Hindlimb muscle (tissue), 1 donor: ENCODE measurements around the gene SAMD13. TPM values are rescaled to one million over a fixed set of nuclear protein-coding genes. Genes with fewer than 3 reads are reported as not detected.

Experiments used
- DNase-seq: peaks from one replicate; pipeline ENCODE4 v3.0.0-alpha.2; 2013
- polyA plus RNA-seq: library from polyadenylated mRNA; unstranded; fragments of 120-200 nt; gene quantifications from one replicate; pipeline ENCODE4 v1.2.1, GENCODE V29; 2013; ENCODE audit not compliant: insufficient read length

SAMD13 gene
- polyA plus RNA-seq, 1 donor: 10.7 TPM

DNA sequence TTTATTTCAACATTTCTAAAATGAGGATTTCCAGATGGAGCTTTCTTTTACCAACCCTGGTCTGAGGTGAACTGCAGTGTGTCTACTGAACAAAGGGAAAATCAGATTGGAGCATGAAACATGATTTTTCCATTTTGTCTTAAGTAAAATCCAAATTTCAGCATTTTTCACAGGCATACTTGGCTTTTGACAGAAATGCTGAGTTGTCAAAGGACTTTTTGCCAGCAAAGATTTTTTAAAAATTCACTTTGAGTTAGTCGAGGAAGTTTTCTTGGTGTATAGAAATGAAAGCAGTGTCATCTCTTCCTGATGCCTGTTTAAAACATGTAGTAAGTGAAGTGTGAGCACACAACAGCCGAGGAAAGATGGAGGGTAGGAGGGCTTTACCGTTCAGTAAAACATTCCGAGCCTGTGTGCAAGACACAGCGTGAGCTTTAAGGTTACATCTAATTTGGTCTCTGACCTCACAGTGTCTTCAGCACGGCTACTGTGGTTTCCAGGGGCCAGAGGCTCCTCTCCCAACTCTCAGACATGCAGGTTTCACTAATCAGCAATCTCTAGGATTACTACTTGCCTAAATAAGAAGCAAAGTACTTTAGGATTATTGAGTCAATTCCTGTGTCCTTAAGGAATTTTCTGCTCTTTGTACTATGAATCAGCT lies 45.9 kb downstream of the SAMD13 start:
- peak; percentile 26 for DNase-seq

DNA sequence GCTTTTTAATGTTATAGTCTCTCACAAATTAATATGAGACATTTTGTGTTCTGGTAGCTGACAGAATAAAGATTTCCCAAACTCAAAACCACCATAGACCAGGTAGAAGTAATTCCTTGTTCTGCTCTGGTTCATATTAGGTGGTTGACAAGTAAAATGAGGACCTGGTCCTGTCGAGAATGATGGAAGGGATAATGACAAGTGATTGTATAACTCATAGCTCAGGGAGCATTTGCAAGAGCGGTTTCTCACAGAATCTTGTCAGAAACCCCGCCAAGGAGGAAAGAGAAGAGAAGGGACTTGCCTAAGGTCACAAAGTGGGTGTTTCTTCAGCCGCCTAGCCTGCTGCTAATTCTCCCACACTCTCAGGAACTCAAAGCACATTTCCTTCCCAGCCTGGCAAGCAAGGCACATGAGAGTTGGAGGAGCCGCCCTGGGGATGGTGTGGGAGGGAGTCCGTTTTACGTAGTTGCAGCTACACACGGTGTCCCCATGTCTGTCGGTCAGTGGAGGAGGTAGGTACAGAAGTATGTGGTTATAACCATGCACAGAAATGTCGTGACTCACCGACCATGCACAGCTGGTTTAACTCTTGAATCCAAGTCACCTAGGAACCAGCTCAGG lies 46.5 kb downstream of the SAMD13 start:
- DNase-seq: no peak

DNA sequence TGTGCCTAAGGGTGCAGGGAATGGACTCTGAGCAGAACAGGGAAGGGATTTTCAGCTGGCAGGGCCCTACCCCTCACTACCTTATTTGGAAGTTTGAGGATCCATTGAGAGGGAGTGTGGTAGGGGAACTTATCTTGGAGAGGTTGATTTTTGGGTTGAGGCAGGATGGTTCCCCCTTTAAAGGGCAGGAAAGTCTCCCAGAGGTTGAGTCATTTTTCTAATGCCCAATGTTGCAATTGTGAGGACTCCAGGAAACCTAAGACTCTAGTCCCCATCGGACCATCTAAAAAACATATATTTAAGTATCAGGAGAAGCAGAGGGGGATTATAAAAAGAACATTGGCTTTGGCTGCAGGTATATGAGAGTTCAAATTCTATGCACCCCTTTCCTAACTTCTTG lies 47.3 kb downstream of the SAMD13 start:
- no peak for DNase-seq

DNA sequence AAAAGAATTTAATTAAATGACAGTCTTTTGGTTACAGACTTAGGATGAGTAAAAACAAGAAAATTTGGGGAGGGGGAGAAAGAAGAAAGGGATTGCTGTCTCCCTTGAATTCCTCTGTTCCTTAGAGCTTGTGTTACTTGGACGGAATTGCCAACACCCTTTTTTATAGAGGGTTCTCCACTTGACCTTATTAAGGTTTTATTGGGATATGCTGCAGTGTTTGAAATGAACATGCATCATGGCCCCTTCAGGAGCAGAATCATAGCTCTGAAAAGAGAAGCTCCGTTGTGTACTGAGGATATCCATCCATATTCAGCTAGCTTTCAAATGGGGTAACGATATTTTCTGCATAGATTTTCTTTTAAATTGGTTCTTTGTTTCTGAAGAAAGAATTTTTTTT lies 48.6 kb downstream of the SAMD13 start:
- DNase-seq: no peak

DNA sequence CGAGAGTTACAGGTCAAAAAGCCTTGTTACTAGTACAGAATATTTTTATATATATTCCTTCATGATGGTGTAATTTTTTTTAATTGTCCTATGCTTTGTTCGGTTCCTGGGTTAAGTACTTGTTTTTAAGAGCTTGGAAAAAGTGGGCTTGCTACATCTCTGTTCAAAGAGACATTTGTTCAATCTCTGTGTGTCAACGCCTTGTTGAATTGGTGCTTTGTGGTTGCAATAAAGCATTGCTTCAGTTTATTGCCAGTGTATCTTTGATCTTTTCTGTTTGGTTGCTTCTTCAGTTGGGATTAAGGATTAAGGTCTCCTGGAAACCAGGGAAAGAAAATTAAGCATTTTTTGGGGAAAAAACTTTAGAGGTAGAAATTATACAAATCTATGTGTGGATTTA lies 49.0 kb downstream of the SAMD13 start:
- no peak for DNase-seq

DNA sequence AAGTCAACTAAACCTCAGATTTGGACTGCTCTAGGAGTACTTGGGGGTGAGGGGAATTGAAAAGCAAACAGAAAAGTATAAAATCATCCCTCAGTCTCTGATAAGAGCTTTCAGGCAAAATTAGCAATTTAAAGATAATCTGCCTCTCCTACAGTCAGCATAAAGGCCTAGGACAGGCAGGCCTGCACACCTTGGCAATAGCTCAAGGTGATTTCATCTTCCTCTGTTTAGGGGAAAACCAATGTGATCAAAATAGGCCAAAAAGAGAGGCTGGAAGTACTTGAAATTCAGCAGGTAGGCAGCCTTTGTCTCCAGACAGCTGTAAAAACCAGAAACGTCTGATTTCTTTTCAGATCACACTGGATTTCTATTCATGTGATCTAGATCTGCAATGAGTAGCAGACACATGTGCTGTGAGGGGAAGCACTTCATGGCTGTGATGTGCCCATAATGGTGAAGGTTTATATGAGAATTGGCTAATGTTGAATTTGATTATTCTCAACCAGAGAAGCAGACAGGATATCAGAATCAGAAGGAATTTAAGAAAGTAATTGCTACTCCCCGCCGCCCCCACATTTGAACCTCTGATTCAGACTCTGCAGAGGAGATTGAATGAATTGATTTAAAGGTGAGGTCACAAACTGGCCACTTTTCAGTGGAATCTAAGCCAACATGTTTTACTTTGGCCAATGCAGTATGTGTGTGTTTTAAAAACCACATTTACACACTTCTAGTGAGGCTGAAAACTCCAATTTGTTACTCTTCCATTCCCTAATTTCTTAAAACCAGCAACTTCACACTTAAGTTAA lies 51.0 kb downstream of the SAMD13 start:
- DNase-seq: peak; percentile 40

DNA sequence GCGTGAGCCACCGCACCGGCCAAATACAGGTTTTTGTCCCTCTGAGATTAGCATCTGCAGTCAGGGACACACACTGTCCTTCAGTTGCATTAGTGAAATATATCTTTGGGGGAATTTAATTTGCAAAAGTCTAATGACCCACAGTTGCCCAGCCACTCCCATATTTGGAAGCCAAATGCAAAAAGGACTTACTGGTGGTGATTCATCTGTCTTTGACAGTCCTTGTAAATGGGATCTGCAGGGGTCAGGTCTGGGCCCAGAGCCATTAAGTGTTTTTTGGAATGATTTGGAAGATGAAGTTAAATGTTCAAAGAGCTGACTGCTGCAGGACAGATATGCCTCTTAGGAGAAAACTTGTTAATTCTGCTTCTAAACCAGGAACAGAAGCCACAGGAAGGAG lies 52.2 kb downstream of the SAMD13 start:
- no peak for DNase-seq

DNA sequence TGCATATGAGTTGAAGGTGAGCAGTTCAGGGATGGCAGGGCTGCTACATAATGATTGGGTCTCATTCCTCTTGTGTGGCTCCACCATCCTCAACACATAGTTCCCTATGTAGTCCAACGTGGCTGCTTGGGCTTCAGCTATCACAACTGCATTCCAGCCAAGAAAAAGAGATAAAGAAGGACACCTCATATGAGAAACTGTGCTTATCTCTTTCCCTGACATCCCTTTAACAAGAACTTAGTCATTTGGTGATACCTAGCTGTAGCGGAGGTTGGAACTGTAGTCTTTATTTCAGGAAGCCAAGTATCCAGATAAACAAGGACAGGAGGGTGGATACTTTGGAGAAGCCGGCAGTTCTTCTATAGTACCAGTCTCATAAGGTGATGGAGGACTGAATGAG lies 54.0 kb downstream of the SAMD13 start:
- DNase-seq: no peak

DNA sequence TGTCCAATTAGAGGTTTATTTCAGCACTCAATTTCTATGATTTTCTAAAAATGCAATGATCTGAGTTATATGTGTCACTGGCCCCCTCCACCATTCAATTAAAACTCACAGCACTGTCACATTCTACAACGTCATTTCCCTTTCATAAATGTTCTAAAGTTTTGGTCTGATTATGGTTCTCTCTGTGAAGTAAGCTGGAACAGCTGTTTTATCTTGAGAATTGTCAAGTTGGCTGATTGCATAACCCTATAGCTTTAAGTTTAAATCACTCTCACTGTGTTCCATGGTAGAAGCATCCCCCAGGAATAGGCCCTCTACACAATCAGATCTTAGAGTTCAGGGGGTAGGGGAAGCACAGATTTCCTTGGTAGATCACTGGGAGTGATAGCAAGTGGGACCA lies 55.4 kb downstream of the SAMD13 start:
- DNase-seq: no peak

DNA sequence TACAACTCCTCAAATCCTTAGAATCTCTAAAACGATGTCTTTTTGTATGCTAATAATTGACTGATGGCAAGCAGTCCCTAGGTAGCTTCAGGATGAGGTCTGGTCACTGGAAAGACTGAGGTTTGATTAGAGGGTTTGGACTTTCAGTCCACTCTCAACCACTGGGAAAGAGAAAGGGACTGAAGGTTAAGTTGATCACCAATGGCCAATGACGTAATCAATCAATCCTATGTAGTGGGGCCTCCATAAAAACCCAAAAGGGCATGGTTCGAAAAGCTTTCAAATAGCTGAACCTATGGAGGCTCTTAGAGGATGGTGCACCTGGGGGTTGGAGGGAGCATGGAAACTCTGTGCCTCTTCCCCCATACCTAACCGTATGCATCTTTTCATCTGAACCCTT lies 57.2 kb downstream of the SAMD13 start:
- DNase-seq: no peak

DNA sequence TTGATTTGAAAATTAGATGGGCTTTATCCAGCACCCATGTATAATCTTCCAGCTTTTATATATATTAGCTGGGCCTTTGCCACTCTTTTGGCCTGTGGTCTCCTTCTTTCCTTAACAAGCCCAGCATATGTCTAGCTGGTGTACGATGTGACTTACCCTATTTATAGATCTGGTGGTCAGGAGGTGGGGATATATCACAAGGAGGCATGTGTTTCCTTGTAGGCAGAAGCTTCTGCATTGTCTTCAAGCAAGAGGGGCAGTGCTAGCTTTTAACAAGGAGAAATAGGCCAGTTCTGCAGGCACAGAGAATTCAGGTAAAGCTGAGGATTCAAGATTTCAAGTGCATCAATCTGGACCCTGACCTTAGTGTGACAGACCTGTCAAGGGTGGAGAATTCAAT lies 58.8 kb downstream of the SAMD13 start:
- no peak for DNase-seq

DNA sequence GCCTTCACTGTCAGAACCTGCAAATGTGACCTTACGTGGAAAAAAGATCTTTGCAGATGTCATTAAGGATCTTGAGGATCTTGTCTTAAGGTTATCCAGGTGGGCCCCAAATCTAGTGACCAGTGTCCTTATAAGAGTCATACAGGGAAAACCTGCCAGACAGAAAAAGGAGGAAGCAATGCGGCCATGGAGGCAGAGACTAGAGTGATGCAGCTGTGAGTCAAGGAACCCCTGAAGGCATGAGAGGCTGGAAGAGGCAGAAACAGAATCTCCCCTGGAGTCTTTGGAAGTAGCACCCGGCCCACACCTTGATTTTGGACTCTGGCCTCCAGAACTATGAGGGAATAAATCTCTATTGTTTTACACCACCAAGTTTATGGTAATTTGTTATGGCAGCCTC lies 60.3 kb downstream of the SAMD13 start:
- DNase-seq: no peak

DNA sequence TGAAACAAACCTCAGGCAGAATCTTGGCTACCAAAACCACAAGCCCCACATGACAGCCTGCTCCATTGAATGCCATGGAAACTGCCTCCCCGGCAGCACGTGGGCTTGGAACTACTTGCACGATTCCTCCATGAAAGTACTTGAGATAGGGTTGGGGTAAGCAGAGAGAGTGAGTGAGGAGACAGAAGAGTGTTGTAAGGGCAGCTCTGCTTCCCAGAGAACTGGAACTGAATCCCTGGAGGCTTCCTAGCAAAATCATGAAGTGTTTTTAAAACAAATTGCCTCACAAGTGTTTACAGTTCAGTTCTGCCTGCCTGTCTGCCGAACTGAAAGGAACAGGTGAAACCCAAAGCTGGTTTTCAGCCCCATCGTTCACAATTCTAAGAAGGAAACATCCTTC lies 61.5 kb downstream of the SAMD13 start:
- no peak for DNase-seq

DNA sequence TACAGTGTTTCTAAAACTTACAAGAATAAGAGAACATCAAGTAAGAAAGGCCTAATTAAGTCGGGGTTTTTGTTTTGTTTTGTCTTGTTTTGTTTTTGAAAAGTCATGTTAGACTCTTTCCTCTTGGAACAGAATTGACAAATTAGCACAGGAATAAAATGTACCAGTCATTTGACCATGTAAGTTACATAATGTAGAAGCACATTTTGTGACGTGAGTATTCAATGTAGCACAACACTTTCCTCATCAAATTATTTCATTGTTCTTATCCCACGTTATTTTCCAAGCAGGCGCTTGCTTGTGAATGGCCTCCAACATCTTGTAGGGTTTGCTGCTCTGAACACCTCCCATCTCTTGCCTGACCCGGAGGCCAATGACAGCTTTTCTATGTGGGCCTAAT lies 62.1 kb downstream of the SAMD13 start:
- no peak for DNase-seq

DNA sequence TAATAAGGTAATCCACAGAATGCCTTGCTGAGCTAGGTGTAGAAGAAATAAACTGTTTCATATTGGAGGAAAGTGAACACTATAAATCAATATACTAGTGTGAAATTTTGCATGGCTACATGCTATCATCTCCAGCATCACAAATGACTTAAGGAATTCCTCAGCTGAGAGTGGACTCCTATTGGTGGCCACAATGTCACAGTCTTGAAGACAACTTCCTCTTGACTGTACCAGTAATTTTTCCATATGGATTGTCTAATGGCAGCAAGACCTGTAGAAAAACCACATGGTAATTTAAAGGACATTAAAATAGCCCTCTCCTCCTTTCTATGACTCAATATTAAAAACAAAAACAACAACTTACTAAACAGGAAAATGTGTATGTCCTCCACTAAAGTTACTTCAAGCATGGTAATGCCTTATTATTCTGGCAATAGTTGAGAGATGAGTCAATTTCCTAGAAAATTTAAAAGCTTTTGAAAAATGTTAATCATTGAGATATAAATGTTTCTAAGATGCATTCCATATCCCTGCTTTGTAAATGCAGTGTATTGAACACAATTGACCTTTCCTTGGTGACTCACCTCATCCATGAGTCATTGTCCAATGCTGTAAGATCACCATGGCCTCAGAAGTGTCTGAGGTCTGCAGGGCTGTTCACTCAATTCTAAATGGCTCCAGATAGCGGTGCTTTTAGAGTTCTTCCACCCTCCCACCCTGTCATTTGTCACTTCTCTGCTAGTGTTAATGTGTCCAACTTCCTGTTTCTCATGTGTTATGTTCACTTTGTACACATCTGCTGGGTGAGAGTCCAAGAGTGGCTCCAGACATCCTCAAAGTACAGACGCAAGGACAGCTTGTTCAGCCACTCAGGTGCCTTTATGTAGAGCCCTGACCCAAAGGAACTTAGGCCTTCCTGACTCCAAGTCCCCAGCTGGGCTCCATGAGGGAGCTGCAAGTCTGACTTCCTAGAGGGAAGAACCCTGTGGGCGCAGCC lies 64.0 kb downstream of the SAMD13 start:
- no peak for DNase-seq

DNA sequence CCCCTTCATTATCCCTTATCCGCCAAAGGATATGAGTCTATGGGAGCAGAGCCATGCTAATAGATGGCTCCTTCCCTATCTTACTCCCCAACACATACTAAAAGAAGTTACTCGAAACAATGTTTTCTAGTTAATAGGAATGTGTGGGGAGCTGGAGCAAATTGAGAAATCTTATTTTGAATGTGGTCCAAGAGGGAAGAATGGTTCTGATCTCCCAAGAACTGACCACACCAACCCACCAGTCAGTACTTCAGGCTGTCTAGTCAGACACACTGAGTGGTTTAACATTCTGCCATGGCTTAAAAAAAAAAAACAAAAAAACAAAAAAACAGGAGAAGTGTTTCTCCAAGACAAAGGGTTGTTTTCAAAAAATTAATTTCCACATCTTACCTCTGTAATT lies 65.3 kb downstream of the SAMD13 start:
- no peak for DNase-seq

DNA sequence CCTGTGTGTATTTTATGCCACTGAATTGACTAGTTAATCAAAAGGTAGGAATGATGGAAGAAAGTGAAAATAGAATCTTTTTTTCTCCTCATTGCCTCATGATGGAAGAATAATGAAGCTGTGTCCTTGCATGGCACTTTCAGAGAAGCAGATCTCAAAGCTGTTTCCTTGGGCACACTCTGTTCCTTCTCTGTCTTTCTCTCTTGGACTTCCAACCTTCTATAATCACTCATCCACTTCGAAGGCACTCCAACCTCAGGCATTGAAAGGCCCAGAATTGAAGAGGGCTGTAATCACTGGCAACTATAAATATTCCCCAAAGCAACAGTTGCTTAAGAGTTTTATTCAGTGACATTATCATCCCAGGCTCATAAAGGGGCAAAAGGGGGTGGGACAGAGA lies 65.7 kb downstream of the SAMD13 start:
- DNase-seq: no peak

DNA sequence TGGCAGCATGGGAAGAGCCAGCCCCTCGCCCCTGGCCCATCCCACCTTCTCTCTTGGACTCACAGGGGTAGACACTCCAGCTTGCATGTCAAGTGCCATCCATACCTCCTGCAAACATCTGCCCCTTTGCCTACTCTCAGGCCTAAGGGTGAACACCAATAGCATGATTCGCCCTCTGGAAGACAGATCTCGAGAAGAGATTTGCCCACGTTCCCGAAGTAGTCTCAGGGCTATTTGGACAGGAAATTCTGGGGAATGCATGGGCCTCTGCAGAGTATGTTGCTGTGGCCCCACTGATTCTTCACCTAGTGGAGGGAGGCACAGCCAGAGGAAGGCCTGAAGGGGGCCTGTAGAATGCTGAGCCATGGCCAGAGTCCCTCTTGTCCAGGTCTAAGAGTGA lies 66.9 kb downstream of the SAMD13 start:
- DNase-seq: no peak

DNA sequence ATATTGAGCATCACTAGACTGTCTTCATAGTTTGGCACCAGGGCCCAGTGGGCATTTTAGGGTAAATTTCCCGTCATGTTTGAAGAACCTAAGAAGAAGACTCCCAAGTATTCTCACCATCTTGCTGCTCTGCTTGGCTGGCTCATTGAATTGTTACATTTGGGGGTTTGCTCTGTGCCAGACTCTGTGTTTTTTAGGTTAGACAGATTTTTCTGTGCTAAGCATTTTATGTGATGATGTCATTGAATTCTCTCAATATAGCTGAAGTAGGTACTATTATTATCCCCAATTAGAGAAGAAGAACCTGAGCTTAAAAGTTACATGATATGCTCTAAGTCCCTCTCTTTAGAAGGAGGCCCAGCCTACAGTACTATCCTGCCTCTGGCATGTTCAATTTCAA lies 68.8 kb downstream of the SAMD13 start:
- DNase-seq: no peak

DNA sequence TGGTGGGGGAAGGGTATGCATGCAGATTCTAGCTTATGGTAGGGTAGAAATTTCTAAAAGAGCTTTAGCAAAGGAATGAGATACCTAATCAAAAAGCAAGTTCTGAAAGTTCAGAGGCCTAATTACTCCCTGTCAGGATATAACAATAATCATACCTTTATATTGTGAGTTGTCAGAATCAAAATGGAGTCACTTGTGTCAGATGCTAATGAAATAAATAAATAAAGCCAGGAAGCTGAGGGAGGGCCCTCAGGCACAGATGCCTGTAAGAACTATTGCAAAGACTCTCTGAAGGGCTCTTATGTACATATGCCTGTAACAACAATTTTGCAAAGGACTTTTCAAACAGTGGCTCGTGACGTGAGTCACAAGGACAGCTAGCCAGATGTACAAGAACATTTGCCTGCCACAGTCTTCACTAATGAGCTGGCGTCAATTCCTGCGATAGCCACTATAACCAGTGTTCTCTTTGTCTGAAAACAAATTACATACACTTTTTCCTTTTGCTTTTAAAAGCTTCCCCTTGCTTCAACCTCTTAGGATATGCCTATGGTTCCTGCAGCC lies 69.4 kb downstream of the SAMD13 start:
- no peak for DNase-seq

DNA sequence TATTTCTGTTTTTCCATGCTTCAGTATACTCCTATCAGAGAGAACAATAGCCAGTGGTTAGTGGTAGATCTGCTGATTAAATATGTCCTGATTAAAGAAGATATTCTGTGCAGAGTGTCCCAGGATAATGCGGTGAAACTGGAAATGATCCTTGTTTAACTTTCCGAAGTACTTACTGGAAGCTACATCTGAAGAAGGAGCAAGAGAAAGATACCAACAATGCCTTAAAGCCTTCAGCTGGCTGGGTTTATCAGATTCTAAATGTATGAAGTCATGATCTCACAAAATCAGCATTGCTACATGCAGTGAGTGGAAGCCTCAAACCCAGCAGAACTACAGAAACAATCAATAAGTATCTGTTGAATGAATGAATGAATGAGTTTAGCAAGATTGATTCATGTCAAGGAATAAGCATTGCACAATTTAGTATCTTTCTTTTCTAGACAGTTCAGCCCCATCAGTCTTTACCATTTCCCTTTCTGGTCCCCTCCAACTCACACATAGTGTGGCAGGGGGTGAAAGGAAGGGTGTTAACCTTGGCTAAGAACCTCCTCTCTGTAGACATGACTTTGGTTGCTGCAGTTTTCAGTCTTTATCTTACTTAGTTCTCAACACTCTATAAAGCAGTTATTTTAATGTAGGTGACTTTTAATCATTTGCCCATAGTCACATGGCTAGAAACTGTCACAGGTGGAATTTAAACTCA lies 72.1 kb downstream of the SAMD13 start:
- no peak for DNase-seq
